IPS-18c (cell line): ENCODE results near the gene CNOT3.
"Not testable (repeated sequence)": the region's sequence is repeated elsewhere in the genome, so short reads cannot be mapped to it uniquely, and the experiment has no call there.

ENCODE experiments used
- H3K4me3 ChIP-seq: 2 replicates; pipeline ENCODE4 v1.7.0; 2013; ENCODE audit warnings: low read depth, mild to moderate bottlenecking, low read length, moderate library complexity; ENCODE audit not compliant: insufficient read depth
- H3K9me3 ChIP-seq: one replicate; pipeline ENCODE4 v1.6.1; 2013; ENCODE audit warnings: mild to moderate bottlenecking, low read length, moderate library complexity; ENCODE audit not compliant: control insufficient read depth, insufficient read depth

Gene CNOT3

DNA sequence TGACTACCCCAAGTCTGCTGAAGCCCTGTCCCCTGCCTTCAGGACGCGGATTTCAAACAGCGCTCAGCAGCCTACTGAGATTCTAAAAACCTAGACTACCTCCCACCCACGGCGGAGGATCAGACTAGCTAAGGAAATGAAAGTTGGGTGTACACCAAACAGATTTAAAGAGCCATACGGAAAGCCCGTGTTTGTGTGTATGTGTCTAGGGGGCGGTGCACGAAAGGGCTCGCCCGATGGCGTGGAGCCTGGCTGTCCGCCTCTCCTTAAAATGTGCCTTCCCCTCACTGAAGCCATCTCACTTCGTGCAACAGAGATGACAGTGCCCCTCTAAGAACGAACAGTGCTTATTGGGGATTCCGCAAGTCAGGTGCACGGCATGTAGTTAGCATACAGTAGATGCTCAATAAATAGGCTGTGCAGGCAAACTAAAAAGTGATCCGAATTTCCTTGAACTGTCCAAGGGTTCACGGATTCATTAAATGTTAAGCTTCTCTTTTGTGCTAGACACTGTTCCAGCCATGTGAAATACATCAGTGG lies 21.3 kb downstream of the CNOT3 start:
- Histone ChIP-seq H3K9me3 (no peaks in the 10 kb centered on the region), H3K4me3 (peak overlapping the region; percentile 90)

DNA sequence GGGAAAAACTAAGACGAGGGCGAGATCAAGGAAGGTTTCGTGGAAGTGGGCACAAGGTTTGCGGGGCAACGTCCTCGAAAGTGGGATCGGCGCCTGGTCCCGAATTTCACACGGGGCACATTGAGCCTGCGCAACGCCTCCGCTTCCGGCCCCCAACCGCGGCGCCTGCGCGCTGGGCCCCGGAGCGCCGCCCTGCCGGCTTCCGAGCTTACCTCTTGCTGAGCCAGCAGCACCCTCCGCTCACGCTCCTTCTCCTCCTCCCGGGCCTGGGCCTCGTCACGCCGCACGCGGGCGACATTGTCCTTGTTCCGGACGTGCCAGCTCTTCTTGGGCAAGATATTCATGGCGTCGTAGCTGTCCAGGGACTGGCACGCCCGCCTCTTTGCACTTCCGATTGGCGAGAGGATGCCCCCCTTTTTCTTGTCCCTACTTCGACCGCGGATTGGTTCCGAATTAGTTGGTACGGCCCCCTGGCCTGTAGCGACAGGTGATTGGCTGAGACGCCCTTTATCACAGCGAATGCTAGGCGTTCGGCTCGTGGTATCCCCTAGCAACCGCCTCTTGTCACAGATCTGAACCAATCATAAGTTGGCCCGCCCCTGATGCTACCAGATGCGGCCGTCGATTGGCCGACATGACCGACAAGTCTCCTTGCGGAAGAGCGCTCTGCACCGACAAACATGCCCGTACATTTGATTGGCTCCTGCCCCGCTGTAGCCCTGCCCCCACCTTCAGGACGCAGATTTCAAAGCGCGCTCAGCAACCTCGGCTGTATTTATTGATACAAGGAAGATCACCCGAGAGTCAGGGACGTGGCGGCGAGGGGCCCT lies 22.0 kb downstream of the CNOT3 start, which contains the start of gene LENG1:
Gene LENG1, minus strand, starts transcription at position 370 of the 830 bp plus-strand sequence. Its CDS starts 26 bp downstream, at position 344.
- Histone ChIP-seq H3K9me3 (no peaks in the 10 kb centered on the region), H3K4me3 (peak within 1 kb of the TSS; percentile 90)

DNA sequence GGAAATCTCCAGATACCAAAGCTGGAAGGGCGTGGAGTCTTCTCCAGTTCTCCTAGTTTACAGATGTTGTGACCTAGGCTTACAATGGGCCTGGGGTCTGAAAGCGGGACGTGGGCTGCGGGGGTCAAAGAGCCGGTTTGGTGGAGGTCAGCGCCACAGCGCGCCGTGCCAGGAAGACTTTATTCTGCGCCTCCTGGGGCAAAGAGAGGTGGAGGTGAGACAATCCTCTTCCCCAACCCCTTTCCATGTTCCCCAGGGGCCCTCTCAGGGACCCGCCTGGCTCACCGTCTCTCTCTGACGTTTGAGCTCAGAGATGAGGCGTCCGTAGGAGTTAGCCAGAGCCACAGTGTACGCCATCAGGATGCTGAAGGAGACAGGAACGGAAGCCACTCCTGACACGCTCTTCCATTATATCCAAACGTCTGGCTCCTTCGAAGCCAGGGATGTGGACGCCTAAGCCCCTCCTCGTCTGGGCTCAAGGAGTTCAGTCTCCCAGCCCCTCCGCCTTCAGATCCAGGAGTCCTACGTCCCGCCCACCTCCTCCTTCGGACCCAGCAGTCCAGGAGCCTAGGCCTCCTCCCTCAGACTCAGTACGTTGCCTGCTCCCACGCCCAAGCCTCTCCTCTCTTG lies 22.7 kb downstream of the CNOT3 start:
- Histone ChIP-seq H3K9me3 (no peaks in the 10 kb centered on the region), H3K4me3 (peak overlapping the region; percentile 88)

DNA sequence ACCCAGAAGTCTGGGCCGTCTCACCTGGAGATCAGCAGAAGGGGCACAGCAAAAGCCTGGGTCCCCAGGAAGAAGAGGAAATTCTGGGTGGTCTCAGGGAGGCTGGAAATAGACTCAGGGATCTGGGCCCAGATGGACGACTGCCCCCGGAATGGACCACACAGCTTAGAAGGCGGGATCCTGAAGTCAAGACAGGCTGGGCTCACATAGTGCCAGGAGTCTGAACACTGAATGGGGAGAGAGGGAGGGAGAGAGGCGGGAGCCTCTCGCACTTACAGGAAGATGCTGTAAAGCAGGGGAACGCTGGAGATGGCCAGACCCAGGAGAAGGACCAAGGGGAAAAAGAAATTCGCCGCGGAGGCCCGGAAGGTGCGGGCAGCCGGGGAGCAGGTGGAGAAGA lies 23.3 kb downstream of the CNOT3 start:
- H3K9me3 ChIP-seq = no peaks in the 10 kb centered on the region
- H3K4me3 ChIP-seq = peak overlapping the region; percentile 88; the same call in 1 of the 2 replicates

DNA sequence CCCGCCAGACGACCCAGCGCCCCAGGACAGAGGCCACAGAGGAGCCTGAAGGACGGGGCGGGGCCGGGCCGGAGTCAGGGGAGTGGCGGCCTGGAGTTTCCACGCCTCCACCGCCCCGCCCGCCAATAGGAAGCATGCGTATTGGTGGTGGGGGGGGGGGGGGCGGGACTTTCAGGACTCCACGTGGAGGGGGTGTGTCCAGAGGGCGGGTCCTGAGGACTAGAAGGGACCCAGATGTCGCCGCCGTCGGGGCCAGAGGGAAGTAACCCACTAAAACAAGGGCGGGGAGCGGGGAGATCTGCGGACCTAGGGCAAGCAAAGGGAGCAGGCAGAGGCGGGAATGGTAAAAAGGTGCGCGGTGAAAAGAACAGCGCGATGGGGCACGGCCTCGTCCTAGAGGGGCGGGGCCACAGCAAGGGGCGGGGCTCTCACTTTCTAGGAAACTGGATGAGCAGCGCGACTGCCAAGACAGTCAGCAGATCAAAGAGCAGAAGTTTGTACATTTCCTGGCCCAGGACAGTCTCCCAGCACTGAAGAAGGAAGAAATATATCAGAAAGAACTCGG lies 24.8 kb downstream of the CNOT3 start:
- H3K4me3 ChIP-seq = peak overlapping the region; percentile 46
- no peaks in the 10 kb centered on the region for H3K9me3 ChIP-seq

DNA sequence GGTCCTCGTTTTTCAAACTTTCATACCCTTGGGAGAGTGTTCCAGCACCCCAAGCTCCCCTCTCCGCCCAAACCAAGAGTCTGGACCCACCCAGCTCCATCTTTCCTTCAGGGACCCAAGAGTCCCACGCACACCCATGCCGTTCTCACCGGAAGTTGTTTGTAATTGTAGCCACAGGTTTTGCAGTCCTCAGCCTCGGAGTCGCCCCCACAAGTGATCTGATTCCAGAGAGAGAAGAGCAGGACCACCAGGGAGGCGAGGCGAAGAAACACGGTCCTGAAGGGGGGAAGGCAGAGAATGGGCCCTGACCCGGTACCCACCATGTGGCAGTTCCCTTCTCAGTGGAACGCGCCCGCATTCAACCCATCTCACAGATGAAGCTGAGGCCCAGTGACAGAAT lies 25.3 kb downstream of the CNOT3 start:
- H3K9me3 ChIP-seq = no peaks in the 10 kb centered on the region
- peak overlapping the region; percentile 46; the same call in 1 of the 2 replicates for H3K4me3 ChIP-seq

DNA sequence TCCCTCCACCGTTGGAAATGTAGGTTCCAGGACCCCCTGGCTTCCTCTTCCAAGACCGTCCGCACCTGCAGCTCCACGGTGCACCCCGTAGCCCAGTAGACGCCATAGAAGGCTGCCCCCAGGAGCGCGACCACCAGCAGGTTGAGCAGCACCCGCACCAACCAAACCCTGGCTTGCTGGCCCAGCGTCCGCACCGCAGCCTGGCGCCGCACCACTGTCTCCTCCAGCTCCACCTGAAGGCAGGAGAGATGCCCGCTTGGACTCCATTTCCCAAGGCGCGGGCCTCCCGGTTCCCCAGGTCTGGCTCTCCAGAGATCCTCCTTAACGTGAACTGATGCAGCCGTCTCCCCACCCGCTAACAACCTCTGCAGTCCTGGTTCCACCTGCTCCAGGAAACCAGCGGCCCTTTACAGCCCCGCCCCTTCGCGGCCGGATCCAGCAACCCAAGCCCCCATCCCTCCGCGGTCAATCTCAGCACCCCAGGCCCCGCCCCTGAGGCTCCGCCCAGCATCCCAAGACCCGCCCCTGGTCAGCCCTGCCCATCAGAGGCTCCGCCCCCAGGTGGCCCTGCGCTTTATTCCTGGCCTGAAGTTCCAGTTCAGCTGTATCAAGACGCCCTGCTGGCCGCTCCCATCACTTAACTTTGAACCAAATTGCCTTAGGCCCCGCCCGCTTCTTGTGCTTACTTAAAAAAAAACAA lies 27.0 kb downstream of the CNOT3 start:
- Histone ChIP-seq H3K9me3 (no peaks in the 10 kb centered on the region), H3K4me3 (peak overlapping the region; percentile 38; the same call in 1 of the 2 replicates)

DNA sequence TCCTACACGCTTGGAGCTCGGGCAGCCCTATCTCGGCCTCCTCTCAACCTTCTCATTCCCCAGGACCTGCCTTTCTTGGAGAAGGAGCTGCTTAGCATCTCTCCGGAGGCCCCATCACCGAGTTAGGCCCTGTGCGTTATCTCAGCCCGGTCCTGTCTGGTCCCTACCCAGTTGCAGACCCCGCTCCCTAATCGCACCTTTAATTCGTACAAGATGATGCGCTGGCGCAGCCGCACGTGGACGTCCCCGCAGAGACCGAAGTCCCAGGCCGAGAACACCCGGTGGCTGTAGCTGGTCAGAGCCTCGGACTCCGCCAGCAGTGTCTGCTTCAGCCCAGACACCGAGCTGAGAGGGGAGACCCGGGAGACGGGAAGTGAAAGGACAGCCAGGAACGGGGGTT lies 27.7 kb downstream of the CNOT3 start:
- Histone ChIP-seq H3K4me3 (no peak overlapping the region), H3K9me3 (no peaks in the 10 kb centered on the region)

DNA sequence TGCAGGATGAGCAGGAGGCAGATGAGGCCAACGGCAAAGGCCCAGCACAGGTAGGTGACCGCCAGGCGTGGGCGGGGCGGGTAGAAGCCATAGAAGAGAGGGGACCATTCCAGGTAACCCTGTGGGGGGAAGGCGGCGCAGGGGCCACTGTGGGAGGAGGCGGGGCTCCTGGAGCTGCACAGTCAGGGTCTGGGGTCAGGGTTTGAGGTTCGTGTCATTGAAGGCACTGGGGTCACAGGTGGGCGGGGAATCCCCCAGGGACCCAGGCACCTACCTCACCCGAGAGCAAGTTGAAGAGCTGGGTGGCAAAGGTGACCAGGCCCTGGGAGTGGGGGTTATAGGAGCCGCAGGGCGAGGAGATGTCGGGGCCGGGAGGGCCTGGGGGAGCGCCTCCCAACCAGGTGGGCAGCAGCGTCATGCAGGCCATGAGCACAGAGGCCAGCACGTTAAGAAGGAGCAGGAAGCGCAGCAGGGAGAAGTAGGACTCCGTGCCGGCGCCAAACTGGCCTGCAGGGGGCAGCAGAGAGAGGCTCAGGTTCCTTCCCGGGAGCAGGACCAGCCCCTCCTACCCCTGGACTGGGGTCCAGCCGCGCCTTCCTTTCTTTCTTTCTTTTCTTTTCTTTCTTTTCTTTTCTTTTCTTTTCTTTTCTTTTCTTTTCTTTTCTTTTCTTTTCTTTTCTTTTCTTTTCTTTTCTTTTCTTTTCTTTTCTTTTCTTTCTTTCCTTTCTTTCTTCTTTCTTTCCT lies 30.8 kb downstream of the CNOT3 start:
- no peaks in the 10 kb centered on the region for H3K9me3 ChIP-seq
- H3K4me3 ChIP-seq = no peak overlapping the region

DNA sequence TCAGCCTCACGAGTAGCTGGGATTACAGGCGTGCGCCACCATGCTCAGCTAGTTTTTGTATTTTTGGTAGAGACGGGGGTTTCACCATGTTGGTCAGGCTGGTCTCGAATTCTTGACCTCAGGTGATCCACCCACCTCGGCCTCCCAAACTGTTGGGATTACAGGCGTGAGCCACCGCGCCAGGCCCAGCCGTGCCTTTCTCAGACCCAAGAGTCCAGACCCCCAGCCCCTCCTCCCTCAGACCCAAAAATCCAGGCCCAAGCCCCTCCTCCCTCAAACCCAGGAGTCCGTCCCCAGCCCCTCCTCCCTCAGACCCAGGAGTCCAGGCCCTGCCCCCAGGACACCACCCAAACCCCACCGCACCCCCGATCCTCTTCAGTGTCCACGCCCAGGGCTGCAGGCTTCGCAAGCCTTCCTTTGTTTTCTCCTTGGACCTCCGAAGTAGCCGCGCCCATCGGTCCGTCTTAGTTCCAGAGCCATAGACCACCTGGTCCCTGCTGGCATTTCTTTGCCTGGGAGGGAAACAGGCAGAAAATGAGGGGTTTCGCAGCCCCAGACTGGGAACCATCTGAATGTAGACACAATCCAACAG lies 31.7 kb downstream of the CNOT3 start:
- H3K9me3 ChIP-seq = no peaks in the 10 kb centered on the region
- no peak overlapping the region; the same call in 1 of the 2 replicates for H3K4me3 ChIP-seq

DNA sequence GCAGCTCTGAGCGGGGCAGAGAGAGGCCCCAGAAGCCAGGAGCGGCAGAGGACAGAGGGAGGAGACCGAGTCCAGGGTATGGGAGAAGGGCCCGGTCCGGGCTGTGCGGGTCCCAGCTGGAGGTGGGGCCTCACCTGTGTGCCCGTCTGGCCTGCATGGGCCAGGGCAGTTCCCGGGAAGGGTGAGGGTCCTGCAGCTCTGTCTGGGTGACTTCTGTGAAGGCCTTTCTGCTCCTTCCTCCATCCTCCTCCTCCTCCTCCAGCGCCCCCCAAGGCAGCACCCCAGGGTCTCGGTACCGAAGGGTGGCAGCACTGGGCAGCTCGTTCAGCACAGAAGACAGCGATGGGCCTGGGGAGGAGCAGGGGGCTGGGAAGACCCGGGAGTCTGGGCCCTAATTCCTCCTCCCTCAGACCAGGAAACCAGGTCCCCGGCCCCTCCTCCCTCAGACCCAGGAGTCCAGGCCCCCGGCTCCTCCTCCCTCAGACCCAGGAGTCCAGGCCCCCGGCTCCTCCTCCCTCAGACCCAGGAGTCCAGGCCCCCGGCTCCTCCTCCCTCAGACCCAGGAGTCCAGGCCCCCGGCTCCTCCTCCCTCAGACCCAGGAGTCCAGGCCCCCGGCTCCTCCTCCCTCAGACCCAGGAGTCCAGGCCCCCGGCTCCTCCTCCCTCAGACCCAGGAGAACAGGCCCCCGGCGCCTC lies 34.3 kb downstream of the CNOT3 start:
- not testable (repeated sequence) for H3K4me3 ChIP-seq, H3K9me3 ChIP-seq

DNA sequence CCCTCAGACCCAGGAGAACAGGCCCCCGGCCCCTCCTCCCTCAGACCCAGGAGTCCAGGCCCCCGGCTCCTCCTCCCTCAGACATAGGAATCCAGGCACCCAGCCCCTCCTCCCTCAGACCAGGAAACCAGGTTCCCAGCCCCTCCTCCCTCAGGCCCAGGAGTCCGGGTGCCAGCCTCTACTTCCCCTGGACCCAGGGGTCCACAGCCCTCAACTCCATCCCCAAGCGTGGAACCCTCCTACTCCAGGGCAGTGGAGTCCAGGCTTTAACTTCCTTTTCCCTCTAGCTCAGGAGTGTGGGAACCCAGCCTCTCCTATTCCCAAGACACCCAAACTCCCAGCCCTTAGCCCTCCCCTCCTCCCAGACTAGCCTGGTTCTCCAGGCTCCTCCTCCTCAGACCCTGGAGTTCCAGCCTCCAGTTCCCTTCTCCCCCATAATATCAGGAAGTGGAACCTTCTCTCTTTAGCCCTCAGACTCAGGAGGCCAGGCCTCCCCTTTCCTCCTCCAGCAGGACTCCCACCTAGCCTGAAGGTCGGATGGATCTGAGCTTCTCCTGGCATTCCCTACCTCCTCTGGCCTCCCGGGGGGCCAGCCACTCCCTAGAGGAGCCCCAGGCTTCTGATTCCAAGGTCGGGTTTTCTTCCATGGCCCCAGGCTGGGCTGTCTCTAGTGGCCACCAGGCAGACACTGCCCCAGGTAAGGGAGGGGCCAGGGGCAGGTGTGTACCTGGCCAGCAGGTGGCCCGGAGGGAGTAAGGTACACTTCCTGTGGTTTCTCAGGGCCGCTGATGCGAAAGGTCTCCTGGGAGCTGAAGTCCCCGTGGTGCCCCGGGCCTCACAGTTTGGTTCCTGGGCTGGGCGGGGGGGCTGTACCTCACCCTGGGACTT lies 35.2 kb downstream of the CNOT3 start, which contains the start of gene TMC4:
Gene TMC4, minus strand, starts transcription at position 690 of the 888 bp plus-strand sequence. Its CDS starts 43 bp downstream, at position 647.
- peak within 1 kb of the TSS; percentile 55 for H3K4me3 ChIP-seq

DNA sequence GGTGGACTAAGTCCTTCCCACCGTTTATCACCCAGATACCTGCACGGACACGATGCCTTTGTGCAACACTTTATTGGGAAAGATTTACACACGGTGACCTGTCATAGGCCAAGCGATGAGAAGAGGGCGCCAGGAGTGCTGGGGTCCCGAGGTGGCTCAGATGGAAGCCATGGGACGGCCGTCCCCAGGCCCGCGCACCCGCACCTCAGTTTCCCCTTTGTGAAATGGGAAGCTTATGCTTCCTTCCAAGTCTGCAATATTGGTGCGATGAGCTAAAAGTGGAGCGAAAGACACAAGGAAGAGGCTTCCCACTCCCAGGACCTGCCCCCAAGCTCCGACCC lies 35.8 kb downstream of the CNOT3 start:
- Histone ChIP-seq H3K4me3 (no peak overlapping the region; the same call in 1 of the 2 replicates), H3K9me3 (no peaks in the 10 kb centered on the region)

More for the DNA sequence above, 35.2 kb downstream of the CNOT3 start, which contains the start of gene TMC4:
- no peaks in the 10 kb centered on the region for H3K9me3 ChIP-seq

DNA sequence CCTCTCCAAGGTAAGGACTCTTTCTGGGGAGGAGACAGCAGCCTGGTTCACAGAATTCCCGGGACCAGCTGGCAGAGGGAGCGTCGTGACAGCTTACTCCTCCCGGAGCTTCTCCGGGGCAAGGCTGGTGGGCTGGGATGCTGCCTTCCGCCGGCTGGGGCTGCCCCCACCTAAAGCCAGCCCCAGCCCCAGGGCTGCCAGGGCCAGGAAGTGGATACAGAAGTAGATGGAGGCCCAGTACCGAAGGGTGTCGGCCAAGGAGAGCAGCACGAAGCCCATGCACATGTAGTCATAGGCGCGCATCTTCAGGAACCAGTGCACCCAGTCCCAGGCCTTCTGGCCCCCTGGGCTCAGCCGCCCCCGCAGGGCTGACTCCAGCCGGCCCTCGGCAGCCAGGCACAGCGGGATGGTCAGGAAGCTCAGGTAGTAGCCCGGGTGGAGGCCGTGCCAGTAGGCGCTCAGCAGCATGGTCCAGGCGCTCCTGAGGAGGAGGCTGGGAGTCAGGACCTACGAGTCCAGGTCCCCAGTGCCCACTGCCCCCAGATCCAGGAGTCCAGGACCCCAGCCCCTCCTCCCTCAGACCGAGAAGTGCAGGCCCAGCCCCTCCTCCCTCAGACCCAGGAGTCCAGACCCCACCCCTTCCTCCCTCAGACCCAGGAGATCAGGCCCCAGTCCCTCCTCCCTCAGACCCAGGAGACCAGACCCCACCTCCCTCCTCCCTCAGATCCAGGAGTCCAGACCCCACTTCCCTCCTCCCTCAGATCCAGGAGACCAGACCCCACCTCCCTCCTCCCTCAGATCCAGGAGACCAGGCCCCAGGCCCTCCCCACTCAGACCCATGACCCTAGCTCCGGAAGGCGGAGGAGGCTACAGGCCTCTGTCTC lies 36.6 kb downstream of the CNOT3 start:
- no peaks in the 10 kb centered on the region for H3K9me3 ChIP-seq
- no peak overlapping the region for H3K4me3 ChIP-seq
